ENCODE results near the gene TMEM169.

- TF ChIP-seq POLR2A (IDR thresholded peaks at IDR 0.05; ENCODE audit: insufficient read depth in 1 of 2, low read depth in 2 of 2, low read length in 2 of 2) (no peak), CEBPB (IDR thresholded peaks at IDR 0.05; ENCODE audit: borderline replicate concordance, low read depth, low read length) (no peak), EP300 (IDR thresholded peaks at IDR 0.05; ENCODE audit: low read depth in 2 of 2, low read length in 2 of 2) (no peak), EP300 (CRISPR knock-in tag; IDR thresholded peaks at IDR 0.05; ENCODE audit: borderline replicate concordance) (no peak), IRF1 (CRISPR knock-in tag; IDR thresholded peaks at IDR 0.05; ENCODE audit: low read depth) (no peak), ZBTB7A (CRISPR knock-in tag; IDR thresholded peaks at IDR 0.05) (no peak), GATAD2A (CRISPR knock-in tag; IDR thresholded peaks at IDR 0.05) (no peak), ZNF292 (CRISPR knock-in tag; IDR thresholded peaks at IDR 0.05; ENCODE audit: borderline replicate concordance, low read depth) (no peak), ATF3 (CRISPR knock-in tag; IDR thresholded peaks at IDR 0.05) (no peak), CTCF (CRISPR knock-in tag; IDR thresholded peaks at IDR 0.05) (no peak), ZNF432 (CRISPR knock-in tag; IDR thresholded peaks at IDR 0.05; ENCODE audit: borderline replicate concordance) (no peak), TRIM22 (IDR thresholded peaks at IDR 0.05) (no peak), MLLT10 (CRISPR knock-in tag; IDR thresholded peaks at IDR 0.05) (no peak), ZNF24 (IDR thresholded peaks at IDR 0.05) (no peak), ZSCAN9 (CRISPR knock-in tag; IDR thresholded peaks at IDR 0.05; ENCODE audit: borderline replicate concordance) (no peak)
Measured at GRCh38 chr2:216094701-216095100, 13.0 kb downstream of the TMEM169 start.
